Neural crest cell (in vitro differentiated cells): Measurements from ENCODE around the gene ARHGAP35. TPM values are rescaled to one million over a fixed set of nuclear protein-coding genes. Genes with fewer than 3 reads are reported as not detected.
"Not testable (repeated sequence)": the region's sequence is repeated elsewhere in the genome, so short reads cannot be mapped to it uniquely, and the experiment has no call there.

Experiments
- DNase-seq: peaks from one replicate; pipeline ENCODE4 v3.0.0; 2021; ENCODE audit warnings: low read depth, mixed read lengths, low spot score
- H3K27ac Mint-ChIP-seq: one replicate; pipeline ENCODE4 v1.8.0; 2021; ENCODE audit warnings: mild to moderate bottlenecking, mixed read lengths; ENCODE audit not compliant: unreplicated experiment
- H3K27me3 Mint-ChIP-seq: 2 replicates; pipeline ENCODE4 v1.8.0; 2021; ENCODE audit warnings: low read depth, mild to moderate bottlenecking, mixed read lengths
- H3K36me3 Mint-ChIP-seq: 2 replicates; pipeline ENCODE4 v1.8.0; 2021; ENCODE audit warnings: low read depth, mild to moderate bottlenecking, mixed read lengths
- H3K4me1 Mint-ChIP-seq: 2 replicates; pipeline ENCODE4 v1.8.0; 2021; ENCODE audit warnings: mixed read lengths
- H3K4me3 Mint-ChIP-seq: one replicate; pipeline ENCODE4 v1.8.0; 2021; ENCODE audit warnings: mild to moderate bottlenecking, mixed read lengths
- H3K9me3 Mint-ChIP-seq: 2 replicates; pipeline ENCODE4 v1.8.0; 2021; ENCODE audit warnings: mixed read lengths
- total RNA-seq: library from RNA; stranded (reverse); gene quantifications from 2 replicates; pipeline ENCODE4 v1.2.1, GENCODE V29; 2021
- TF ChIP-seq, protein P1 (sequence below): fragments of 200-600 bp; sonication (generic); conservative IDR thresholded peaks from 2 replicates; pipeline ENCODE4 v1.5.0; 2021; ENCODE audit warnings: antibody characterized with exemption, mild to moderate bottlenecking

ARHGAP35 gene
- total RNA-seq, 1 donor from 2014 or later = 82.5 TPM

GRCh38 chr19:46847528-46847927 is 13.3 kb upstream of the ARHGAP35 start:
- H3K4me3 Mint-ChIP-seq = peak overlapping the region; percentile 80
- H3K36me3 Mint-ChIP-seq = peaks cover 2% of the 10 kb centered on the region
- no peak for DNase-seq
- H3K27ac Mint-ChIP-seq = no peak overlapping the region
- peaks cover 24% of the 10 kb centered on the region for H3K4me1 Mint-ChIP-seq
- no peaks in the 10 kb centered on the region for H3K9me3 Mint-ChIP-seq
- H3K27me3 Mint-ChIP-seq = no peaks in the 10 kb centered on the region
- TF ChIP-seq, protein P1, sequence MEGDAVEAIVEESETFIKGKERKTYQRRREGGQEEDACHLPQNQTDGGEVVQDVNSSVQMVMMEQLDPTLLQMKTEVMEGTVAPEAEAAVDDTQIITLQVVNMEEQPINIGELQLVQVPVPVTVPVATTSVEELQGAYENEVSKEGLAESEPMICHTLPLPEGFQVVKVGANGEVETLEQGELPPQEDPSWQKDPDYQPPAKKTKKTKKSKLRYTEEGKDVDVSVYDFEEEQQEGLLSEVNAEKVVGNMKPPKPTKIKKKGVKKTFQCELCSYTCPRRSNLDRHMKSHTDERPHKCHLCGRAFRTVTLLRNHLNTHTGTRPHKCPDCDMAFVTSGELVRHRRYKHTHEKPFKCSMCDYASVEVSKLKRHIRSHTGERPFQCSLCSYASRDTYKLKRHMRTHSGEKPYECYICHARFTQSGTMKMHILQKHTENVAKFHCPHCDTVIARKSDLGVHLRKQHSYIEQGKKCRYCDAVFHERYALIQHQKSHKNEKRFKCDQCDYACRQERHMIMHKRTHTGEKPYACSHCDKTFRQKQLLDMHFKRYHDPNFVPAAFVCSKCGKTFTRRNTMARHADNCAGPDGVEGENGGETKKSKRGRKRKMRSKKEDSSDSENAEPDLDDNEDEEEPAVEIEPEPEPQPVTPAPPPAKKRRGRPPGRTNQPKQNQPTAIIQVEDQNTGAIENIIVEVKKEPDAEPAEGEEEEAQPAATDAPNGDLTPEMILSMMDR = no peak

GRCh38 chr19:46848389-46848788 is 12.4 kb upstream of the ARHGAP35 start:
- Mint-ChIP-seq H3K36me3 (peaks cover 2% of the 10 kb centered on the region), H3K4me3 (peak overlapping the region; percentile 41), H3K9me3 (no peaks in the 10 kb centered on the region), H3K27ac (no peak overlapping the region), H3K27me3 (no peaks in the 10 kb centered on the region), H3K4me1 (peaks cover 24% of the 10 kb centered on the region)
- TF ChIP-seq, protein P1 = no peak
- DNase-seq = no peak

DNA sequence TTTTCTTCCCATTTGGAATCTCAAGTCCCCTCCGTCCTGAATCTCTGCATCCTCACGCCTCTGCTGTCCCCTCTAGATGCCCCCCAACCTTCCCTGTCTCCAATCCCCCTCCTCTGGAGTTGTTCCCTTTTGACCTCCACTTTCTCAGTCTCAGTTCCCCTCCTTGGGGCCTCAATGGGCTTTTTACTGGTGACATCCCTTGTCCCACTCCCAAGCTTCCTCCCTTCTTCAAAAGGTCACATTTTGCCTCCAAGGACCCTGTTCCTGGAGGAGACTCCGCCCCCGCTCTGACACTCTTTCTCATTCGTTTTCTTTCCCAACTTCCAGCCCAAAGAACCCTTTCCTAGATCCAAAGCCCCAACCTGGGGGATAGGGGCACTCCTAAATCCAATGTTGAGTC is 11.2 kb upstream of the ARHGAP35 start:
- H3K4me3 Mint-ChIP-seq = peak overlapping the region; percentile 97
- H3K27me3 Mint-ChIP-seq = no peaks in the 10 kb centered on the region
- TF ChIP-seq, protein P1 = no peak
- H3K9me3 Mint-ChIP-seq = no peaks in the 10 kb centered on the region
- peak overlapping the region; percentile 98 for H3K27ac Mint-ChIP-seq
- H3K36me3 Mint-ChIP-seq = no peaks in the 10 kb centered on the region
- peaks cover 27% of the 10 kb centered on the region for H3K4me1 Mint-ChIP-seq
- DNase-seq = no peak

DNA sequence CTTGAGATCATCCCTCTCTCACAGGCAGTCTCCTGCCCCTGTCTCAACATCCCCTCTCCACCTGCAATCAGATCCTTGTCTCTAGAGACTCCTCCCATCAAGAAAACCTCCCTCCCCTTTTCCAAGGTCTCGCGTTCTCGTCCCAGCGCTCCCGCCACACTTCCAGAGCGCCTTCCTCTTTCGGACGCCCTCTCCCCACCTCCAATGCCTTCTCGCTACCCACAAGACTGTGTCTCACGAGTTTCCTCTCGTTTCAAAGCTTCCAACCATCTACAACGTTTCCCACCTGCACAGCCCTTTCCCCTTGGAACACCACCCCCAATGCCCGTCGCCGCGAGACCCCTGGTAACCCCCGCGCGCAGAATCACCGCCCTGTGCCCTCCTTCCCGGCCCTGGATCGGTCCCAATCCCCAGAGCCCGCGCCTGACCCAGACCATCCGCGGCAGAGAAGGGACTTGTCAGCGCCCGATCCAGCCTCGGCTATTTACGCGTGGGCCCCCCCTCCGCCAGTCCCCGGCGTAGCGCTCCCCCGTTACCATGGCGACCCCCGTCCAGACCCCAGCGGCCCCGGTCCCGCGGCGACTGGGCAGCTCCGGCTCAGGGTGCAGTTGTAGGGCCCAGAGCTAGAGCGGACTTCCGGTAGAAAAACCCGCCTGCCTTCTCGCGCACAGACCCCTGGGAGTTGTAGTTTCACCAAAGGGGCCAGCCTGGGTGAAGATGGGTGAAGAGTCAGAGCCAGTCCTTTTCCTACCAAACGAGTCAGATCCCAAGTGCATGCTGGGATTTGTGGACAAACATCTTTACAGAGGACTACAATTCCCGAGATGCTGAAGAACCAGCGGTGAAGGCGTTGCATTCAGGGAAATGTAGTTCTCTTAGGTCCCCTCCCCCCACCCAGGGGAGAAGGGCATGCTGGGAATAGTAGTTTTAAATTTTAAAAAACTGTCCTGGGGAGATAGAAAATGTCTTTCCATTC is 10.3 kb upstream of the ARHGAP35 start, which contains the start of gene AP2S1:
TSS of gene AP2S1 (minus strand) at position 619 of the 976 bp plus-strand sequence. CDS start at position 539, 80 bp downstream.
- TF ChIP-seq, protein P1 = no peak
- H3K4me1 Mint-ChIP-seq = peaks cover 27% of the 10 kb centered on the region
- H3K36me3 Mint-ChIP-seq = no peaks in the 10 kb centered on the region
- H3K9me3 Mint-ChIP-seq = no peaks in the 10 kb centered on the region
- peak; percentile 87 for DNase-seq
- no peaks in the 10 kb centered on the region for H3K27me3 Mint-ChIP-seq
- H3K27ac Mint-ChIP-seq = peak within 1 kb of the TSS; percentile 98
- H3K4me3 Mint-ChIP-seq = peak within 1 kb of the TSS; percentile 97

GRCh38 chr19:46852830-46853229 is 8.0 kb upstream of the ARHGAP35 start:
- Mint-ChIP-seq H3K9me3 (no peaks in the 10 kb centered on the region), H3K27me3 (no peaks in the 10 kb centered on the region), H3K4me1 (peaks cover 33% of the 10 kb centered on the region), H3K4me3 (no peak overlapping the region), H3K27ac (no peak overlapping the region), H3K36me3 (no peaks in the 10 kb centered on the region)
- TF ChIP-seq, protein P1 = no peak
- DNase-seq = no peak

- not testable (repeated sequence) for H3K27ac Mint-ChIP-seq, H3K36me3 Mint-ChIP-seq, H3K4me3 Mint-ChIP-seq, H3K27me3 Mint-ChIP-seq, H3K9me3 Mint-ChIP-seq, DNase-seq
- peaks cover 25% of the 10 kb centered on the region for H3K4me1 Mint-ChIP-seq
Observed at GRCh38 chr19:46854698-46855097, 6.1 kb upstream of the ARHGAP35 start.
